HG02885 (cell line): ENCODE measurements around the gene ATP10B.
"Not testable (repeated sequence)": the region's sequence is repeated elsewhere in the genome, so short reads cannot be mapped to it uniquely, and the experiment has no call there.

Source experiments
- ATAC-seq: cut with Tn5 transposase; IDR thresholded peaks from one replicate; pipeline ENCODE4 v1.9.1; 2021; ENCODE audit warnings: mild to moderate bottlenecking; ENCODE audit not compliant: unreplicated experiment, poor library complexity

ATP10B gene

GRCh38 chr5:160833806-160834205 lies 18.2 kb downstream of the ATP10B start:
- ATAC-seq: no peak

- no peak for ATAC-seq
Observed at GRCh38 chr5:160831801-160832200, 20.2 kb downstream of the ATP10B start.

GRCh38 chr5:160824301-160825001 lies 27.6 kb downstream of the ATP10B start:
- no peak for ATAC-seq

- not testable (repeated sequence) for ATAC-seq
Observed at GRCh38 chr5:160812996-160813395, 39.0 kb downstream of the ATP10B start.

GRCh38 chr5:160805376-160805775 lies 46.6 kb downstream of the ATP10B start:
- ATAC-seq: no peak

GRCh38 chr5:160802592-160802991 lies 49.4 kb downstream of the ATP10B start:
- no peak for ATAC-seq

GRCh38 chr5:160800375-160801275 lies 51.4 kb downstream of the ATP10B start:
- no peak for ATAC-seq

- ATAC-seq: peak; percentile 87
Observed at GRCh38 chr5:160799184-160799583, 52.8 kb downstream of the ATP10B start.

GRCh38 chr5:160797020-160797419 lies 55.0 kb downstream of the ATP10B start:
- ATAC-seq: no peak

- no peak for ATAC-seq
Observed at GRCh38 chr5:160793530-160793899, 58.5 kb downstream of the ATP10B start.

- no peak for ATAC-seq
Observed at GRCh38 chr5:160792732-160793529, 59.1 kb downstream of the ATP10B start.

GRCh38 chr5:160792281-160792680 lies 59.7 kb downstream of the ATP10B start:
- ATAC-seq: no peak

- no peak for ATAC-seq
Observed at GRCh38 chr5:160789219-160789859, 62.7 kb downstream of the ATP10B start.

- no peak for ATAC-seq
Observed at GRCh38 chr5:160788102-160788660, 63.8 kb downstream of the ATP10B start.

GRCh38 chr5:160787240-160787639 lies 64.8 kb downstream of the ATP10B start:
- peak; percentile 64 for ATAC-seq

GRCh38 chr5:160774666-160775315 lies 77.2 kb downstream of the ATP10B start:
- no peak for ATAC-seq

- no peak for ATAC-seq
Observed at GRCh38 chr5:160773646-160774410, 78.2 kb downstream of the ATP10B start.

- no peak for ATAC-seq
Observed at GRCh38 chr5:160772854-160773253, 79.2 kb downstream of the ATP10B start.

- ATAC-seq: no peak
Observed at GRCh38 chr5:160770718-160771117, 81.3 kb downstream of the ATP10B start.
